Measurements from ENCODE around the gene IL2RA. TPM values are rescaled to one million over a fixed set of nuclear protein-coding genes. Genes with fewer than 3 reads are reported as not detected.
"Not testable (repeated sequence)": the region's sequence is repeated elsewhere in the genome, so short reads cannot be mapped to it uniquely, and the experiment has no call there.

The IL2RA gene
- total RNA-seq, 4 donors from 2014 or later: 0.79 to 1.1 TPM; not detected in 2

GRCh38 chr10:6006546-6006945 is 55.6 kb downstream of the IL2RA start:
- in situ Hi-C loops (cut with MboI; ENCODE audit: low pct_ligation_motif_present in 1 of 4, low pct_unique_long_range_greater_than_20kb in 1 of 4, low sequenced_read_pairs in 3 of 4): no loop called here

GRCh38 chr10:6005856-6006395 is 56.2 kb downstream of the IL2RA start:
- no peaks in the 10 kb centered on the region for H3K36me3 ChIP-seq
- H3K4me1 ChIP-seq: no peaks in the 10 kb centered on the region
- no peak for DNase-seq
- intact Hi-C loops (cut with DNase I; ENCODE audit: low total_unique reads): no loop called here
- H3K27ac ChIP-seq: no peak overlapping the region
- WGBS, 2 donors (ENCODE audit: low coverage in 1 of 2): 59 to 67% methylated on average over 2 to 8 of the region's 8 CpGs
- in situ Hi-C loops (cut with MboI; ENCODE audit: low pct_ligation_motif_present in 1 of 4, low pct_unique_long_range_greater_than_20kb in 1 of 4, low sequenced_read_pairs in 3 of 4): no loop called here
- TF ChIP-seq CTCF (IDR thresholded peaks at IDR 0.05) (no peak), POLR2A (IDR thresholded peaks at IDR 0.05) (no peak), EP300 (IDR thresholded peaks at IDR 0.05; ENCODE audit: low read depth) (no peak), POLR2AphosphoS5 (IDR thresholded peaks at IDR 0.05) (no peak)
- H3K9me3 ChIP-seq: no peaks in the 10 kb centered on the region
- no peaks in the 10 kb centered on the region for H3K27me3 ChIP-seq
- H3K4me3 ChIP-seq: no peak overlapping the region

More at GRCh38 chr10:6006546-6006945, 55.6 kb downstream of the IL2RA start:
- Histone ChIP-seq H3K27me3 (no peaks in the 10 kb centered on the region), H3K4me1 (no peaks in the 10 kb centered on the region), H3K27ac (no peak overlapping the region), H3K9me3 (no peaks in the 10 kb centered on the region), H3K36me3 (no peaks in the 10 kb centered on the region), H3K4me3 (no peak overlapping the region)
- intact Hi-C loops (cut with DNase I; ENCODE audit: low total_unique reads): no loop called here
- WGBS, 2 donors (ENCODE audit: low coverage in 1 of 2): 88 to 93% methylated on average over 3 of the region's 3 CpGs
- no peak for TF ChIP-seq EP300 (IDR thresholded peaks at IDR 0.05; ENCODE audit: low read depth)
- no peak for TF ChIP-seq POLR2A (IDR thresholded peaks at IDR 0.05)
- no peak for TF ChIP-seq CTCF (IDR thresholded peaks at IDR 0.05)
- no peak for TF ChIP-seq POLR2AphosphoS5 (IDR thresholded peaks at IDR 0.05)
- DNase-seq: no peak

GRCh38 chr10:6005161-6005804 is 56.9 kb downstream of the IL2RA start:
- 59 to 61% methylated on average over 3 to 6 of the region's 6 CpGs for WGBS, 2 donors (ENCODE audit: low coverage in 1 of 2)

GRCh38 chr10:6002809-6003510 is 59.2 kb downstream of the IL2RA start:
- no peak for DNase-seq
- Histone ChIP-seq H3K36me3 (no peaks in the 10 kb centered on the region), H3K4me3 (no peak overlapping the region), H3K9me3 (no peaks in the 10 kb centered on the region), H3K4me1 (no peaks in the 10 kb centered on the region), H3K27me3 (no peaks in the 10 kb centered on the region), H3K27ac (no peak overlapping the region)
- in situ Hi-C loops (cut with MboI; ENCODE audit: low pct_ligation_motif_present in 1 of 4, low pct_unique_long_range_greater_than_20kb in 1 of 4, low sequenced_read_pairs in 3 of 4) (no loop called here), intact Hi-C loops (cut with DNase I; ENCODE audit: low total_unique reads) (no loop called here)
- WGBS, 2 donors (ENCODE audit: low coverage in 1 of 2): 72 to 77% methylated on average over 9 to 12 of the region's 12 CpGs
- TF ChIP-seq EP300 (IDR thresholded peaks at IDR 0.05; ENCODE audit: low read depth) (no peak), CTCF (IDR thresholded peaks at IDR 0.05) (no peak), POLR2AphosphoS5 (IDR thresholded peaks at IDR 0.05) (no peak), POLR2A (IDR thresholded peaks at IDR 0.05) (no peak)

More at GRCh38 chr10:6005161-6005804, 56.9 kb downstream of the IL2RA start:
- H3K9me3 ChIP-seq; H3K4me1 ChIP-seq; H3K27me3 ChIP-seq; intact Hi-C loops (cut with DNase I; ENCODE audit: low total_unique reads); H3K27ac ChIP-seq; H3K36me3 ChIP-seq; H3K4me3 ChIP-seq; in situ Hi-C loops (cut with MboI; ENCODE audit: low pct_ligation_motif_present in 1 of 4, low pct_unique_long_range_greater_than_20kb in 1 of 4, low sequenced_read_pairs in 3 of 4); DNase-seq: not testable (repeated sequence)
